Limb (tissue), 2 donors: ENCODE data around the gene ZC3H11A.
"Not testable (repeated sequence)": the region's sequence is repeated elsewhere in the genome, so short reads cannot be mapped to it uniquely, and the experiment has no call there.

Source experiments
- DNase-seq, 2 donors: peaks; one replicate each; pipeline ENCODE4 v3.0.0-alpha.2; 2016; ENCODE audit errors: extremely low spot score in 2 of 2

ZC3H11A gene

GRCh38 chr1:203781962-203782361, 13.5 kb upstream of the ZC3H11A start:
- DNase-seq: no peak

DNA sequence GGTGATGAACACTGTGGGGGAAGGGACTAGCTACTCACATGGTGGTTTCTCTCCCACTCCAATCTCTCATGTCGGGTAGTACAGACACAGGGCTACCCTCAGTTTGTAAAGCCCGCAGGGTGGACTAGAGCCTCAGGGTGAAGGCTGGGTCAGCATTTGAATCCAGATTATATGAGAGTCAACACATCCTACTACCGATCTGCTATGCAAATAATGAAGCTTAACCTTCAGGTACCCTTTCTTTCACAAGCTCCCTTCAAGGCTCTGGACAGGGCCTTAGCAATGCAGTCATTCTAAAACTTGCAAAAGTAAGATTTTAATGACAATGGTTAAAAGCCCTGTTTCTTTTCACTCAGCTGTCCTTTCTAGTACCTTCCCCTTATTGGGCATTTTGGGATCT, 5.5 kb upstream of the ZC3H11A start:
- DNase-seq: no peak

DNA sequence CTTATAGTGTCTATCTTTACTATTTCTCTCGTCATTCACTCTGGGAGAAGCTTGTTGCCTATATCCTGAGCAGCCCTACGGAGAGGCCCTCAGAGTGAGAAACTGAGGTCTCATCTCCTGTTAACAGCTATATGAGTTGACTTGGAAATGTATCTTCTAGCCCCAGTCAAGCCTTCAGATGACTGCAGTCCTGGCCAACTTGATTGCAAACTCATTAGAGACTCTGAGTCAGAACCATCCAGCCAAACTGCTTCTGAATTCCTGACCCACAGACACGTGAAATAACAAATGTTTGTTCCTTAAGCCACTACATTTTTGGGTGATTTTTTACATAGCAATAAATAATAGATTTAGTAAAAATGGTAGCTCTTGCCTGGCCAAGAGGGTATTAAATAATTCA, 3.9 kb upstream of the ZC3H11A start:
- no peak for DNase-seq

DNA sequence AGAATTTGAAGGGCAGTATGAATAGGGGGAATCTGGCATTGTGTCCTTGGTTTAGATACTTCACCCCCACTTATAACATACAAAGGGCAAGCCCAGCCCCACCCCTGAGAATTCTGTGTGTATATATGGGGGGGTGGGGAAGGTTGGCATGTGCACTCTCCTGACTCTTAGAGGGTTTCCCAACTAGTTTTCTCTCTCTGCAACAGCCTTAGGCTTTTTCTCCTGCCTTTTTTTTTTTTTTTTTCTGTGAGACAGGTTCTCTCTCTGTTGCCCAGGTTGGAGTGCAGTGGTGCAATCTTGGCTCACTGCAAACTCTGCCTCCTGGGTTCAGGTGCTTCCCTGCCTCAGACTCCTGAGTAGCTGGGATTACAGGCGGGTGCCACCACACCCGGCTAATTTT, 2.9 kb upstream of the ZC3H11A start:
- DNase-seq: no peak

- DNase-seq: not testable (repeated sequence)
These were observed 1.9 kb upstream of the ZC3H11A start for GRCh38 chr1:203793561-203793960.

GRCh38 chr1:203794764-203795440, 521 bp upstream of the ZC3H11A start:
- DNase-seq: no peak

- DNase-seq: peak in 1 of 2 donors; percentile 7
These were observed 798 bp downstream of the ZC3H11A start for GRCh38 chr1:203796236-203796605.

GRCh38 chr1:203797216-203797615, 1.8 kb downstream of the ZC3H11A start:
- DNase-seq: no peak

- no peak for DNase-seq
These were observed 2.7 kb downstream of the ZC3H11A start for GRCh38 chr1:203797948-203798655.

DNA sequence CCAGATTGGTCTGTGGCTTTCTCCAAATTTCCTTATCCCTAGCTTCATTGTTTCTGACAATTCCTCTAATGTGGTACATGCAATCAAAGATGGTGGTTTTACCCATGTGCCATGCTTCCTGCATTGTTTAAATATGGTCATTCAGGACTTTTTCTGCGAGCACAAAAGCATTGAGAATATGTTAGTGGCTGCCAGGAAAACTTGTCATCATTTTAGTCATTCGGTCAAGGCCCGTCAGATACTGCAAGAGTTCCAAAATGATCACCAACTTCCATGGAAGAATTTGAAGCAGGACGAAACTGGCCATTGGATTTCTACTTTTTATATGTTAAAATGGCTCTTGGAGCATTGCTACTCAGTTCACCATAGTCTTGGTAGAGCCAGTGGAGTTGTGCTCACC, 3.7 kb downstream of the ZC3H11A start:
- DNase-seq: no peak

DNA sequence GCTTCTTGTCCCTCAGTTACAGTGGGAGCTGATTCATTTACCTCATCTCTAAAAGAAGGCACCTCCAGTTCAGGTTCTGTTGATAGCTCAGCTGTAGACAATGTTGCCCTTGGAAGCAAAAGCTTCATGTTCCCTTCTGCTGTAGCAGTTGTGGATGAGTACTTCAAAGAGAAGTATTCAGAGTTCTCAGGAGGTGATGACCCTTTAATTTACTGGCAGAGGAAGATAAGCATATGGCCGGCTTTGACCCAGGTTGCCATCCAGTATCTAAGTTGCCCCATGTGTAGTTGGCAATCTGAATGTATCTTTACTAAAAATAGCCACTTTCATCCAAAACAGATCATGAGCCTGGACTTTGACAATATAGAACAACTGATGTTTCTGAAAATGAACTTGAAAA, 4.5 kb downstream of the ZC3H11A start:
- no peak for DNase-seq

DNA sequence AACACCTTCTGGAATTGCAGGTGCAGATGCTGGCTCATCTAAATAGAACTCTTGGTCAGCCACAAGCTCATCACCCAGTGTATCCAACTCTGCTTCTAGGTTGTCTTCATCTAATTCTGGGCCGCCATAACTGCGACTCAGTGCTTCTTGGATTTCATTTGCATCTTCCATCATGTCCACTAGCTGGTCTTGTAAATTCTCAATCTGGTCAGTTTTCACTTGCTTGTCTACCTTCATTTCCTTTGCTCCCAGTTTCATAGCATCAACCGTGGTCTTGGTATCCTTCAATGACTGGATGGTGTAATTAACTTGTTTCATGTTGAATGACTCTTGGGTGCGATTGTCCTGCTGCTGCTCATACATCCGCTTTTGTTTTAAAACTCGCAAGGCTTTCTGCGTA, 10.3 kb downstream of the ZC3H11A start:
- DNase-seq: no peak

GRCh38 chr1:203807196-203807595, 11.8 kb downstream of the ZC3H11A start:
- DNase-seq: no peak

DNA sequence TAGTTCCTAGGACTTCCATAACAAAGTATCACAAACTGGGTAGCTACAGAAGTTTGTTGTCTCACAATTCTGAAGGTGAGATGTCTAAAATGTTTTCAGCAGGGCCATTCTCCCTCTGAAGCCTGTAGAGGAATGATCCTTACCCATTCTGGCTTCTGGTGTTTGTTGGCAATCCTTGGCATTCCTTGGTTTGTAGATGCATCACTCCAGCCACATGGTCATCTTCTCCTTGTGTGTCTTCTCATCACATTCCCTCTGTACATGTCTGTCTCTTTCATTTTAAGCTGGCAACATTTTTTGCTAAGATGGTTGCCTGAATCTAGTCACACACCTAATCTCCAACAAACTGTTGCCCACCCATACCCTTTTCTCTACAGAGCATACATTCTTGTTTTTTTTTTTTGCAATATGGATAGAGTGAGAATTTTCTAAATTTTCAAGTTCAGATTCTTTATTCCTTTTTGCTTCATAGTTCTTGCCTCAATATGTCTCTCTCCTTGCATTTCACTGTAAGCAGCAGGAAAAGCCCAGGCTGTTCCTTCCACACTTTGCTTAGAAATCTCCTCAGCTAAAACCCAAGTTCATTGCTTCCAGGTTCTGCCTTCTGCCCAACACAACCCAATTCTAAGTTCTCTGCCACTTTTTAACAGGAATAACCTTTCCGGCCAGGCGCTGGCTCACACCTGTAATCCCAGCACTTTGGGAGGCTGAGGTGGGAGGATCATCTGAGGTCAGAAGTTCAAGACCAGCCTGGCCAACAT, 18.3 kb downstream of the ZC3H11A start:
- DNase-seq: no peak

GRCh38 chr1:203818399-203818798, 23.0 kb downstream of the ZC3H11A start:
- DNase-seq: no peak

- DNase-seq: no peak
These were observed 27.9 kb downstream of the ZC3H11A start for GRCh38 chr1:203823306-203823705.

DNA sequence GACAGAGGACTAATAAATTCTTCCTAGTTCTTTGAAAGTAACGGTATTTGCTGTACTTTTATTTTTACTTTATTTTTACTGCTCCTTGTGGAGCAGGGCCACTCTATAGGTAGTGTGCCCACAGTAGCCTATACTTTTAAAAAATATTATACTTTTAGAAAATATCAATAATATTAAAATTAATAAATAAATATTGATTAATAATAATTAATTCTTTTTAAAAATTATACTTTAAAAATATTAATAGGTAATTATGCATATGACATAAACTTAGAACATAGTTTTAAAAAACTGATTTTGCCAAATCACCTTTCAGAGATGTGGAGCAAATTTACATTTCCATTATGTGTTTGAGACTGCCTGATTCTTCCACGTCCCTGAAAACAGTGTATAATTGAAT, 30.8 kb downstream of the ZC3H11A start:
- DNase-seq: no peak

DNA sequence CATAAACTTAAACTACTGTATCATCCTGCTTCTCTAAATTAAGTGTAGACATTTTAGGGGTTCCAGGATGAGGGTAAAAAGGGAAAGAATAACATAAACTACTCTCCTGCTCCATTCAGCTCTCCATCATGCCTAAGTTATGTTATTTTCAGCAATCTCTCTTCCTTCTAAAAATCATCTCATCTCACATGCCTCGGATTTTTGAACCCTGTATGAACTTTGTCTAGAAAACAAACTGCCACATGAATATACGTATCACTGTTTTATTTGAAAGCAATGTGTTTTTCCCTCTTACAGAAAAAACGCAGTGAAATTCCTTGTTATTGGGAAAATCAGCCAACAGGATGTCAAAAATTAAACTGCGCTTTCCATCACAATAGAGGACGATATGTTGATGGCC, 32.6 kb downstream of the ZC3H11A start:
- DNase-seq: no peak

GRCh38 chr1:203828503-203828902, 33.1 kb downstream of the ZC3H11A start:
- DNase-seq: no peak

DNA sequence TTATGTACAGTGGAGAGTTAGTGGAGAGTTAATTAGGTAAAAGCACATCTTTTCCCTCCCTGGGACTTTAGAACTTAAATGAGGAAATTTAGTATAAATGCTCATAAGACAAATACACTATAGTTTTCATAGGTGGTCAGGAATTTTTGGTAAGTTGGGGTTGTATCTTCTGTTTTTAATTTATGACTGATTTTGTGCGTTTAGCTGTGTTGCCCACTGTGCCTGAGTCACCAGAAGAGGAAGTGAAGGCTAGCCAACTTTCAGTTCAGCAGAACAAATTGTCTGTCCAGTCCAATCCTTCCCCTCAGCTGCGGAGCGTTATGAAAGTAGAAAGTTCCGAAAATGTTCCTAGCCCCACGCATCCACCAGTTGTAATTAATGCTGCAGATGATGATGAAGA, 33.8 kb downstream of the ZC3H11A start:
- DNase-seq: not testable (repeated sequence)

DNA sequence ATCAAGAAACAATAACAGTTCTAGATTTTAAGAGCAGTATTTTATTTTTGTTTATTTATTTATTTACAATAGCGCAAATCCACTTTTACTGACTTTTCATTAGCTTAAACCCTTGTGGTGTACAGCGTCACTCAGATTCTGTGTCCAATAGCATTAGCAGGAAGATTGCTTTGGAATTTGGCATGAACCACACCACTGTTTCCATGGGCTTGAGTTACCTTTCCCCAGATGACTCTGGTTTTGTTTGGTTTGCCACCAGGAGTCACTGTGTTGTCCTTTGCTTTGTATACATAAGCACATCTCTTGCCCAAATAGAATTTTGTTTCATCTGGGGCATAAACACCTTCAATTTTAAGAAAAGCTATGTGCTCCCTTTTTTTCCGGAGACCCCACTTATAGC, 40.1 kb downstream of the ZC3H11A start:
- no peak for DNase-seq

DNA sequence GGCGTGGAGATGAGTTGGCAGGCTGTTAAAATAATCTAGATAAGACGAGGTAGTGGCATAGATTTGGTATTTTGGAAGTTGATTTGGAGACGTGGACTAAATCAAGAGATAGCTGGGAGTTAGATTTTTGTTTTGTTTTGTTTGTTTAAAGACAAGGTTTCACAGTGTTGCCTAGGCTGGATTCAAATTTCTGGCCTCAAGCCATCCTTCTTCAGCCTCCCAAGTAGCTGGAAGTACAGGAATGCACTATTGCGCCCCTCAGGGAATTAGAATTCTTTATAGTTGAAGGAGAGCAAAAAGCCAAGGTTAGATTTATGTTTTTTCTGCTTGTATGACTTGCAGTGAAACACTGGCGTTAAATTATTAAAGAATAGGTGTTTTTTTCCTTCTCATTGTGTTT, 43.7 kb downstream of the ZC3H11A start:
- DNase-seq: peak in 1 of 2 donors; percentile 8
